ENCODE measurements around the gene VTA1.
"Not testable (repeated sequence)": the region's sequence is repeated elsewhere in the genome, so short reads cannot be mapped to it uniquely, and the experiment has no call there.

The VTA1 gene

GRCh38 chr6:142229518-142230270, 82.6 kb downstream of the VTA1 start:
- not testable (repeated sequence) for DNase-seq

- peak; percentile 41 for DNase-seq
Measured at GRCh38 chr6:142232206-142233044, 85.4 kb downstream of the VTA1 start.

- no peak for DNase-seq
Measured at GRCh38 chr6:142233945-142234682, 87.1 kb downstream of the VTA1 start.

- DNase-seq = no peak
Measured at GRCh38 chr6:142235272-142235671, 88.2 kb downstream of the VTA1 start.

- DNase-seq = no peak
Measured at GRCh38 chr6:142235791-142236190, 88.7 kb downstream of the VTA1 start.

GRCh38 chr6:142236691-142237090, 89.6 kb downstream of the VTA1 start:
- no peak for DNase-seq

GRCh38 chr6:142238881-142239280, 91.8 kb downstream of the VTA1 start:
- no peak for DNase-seq

GRCh38 chr6:142240179-142240578, 93.1 kb downstream of the VTA1 start:
- no peak for DNase-seq

GRCh38 chr6:142241061-142241460, 94.0 kb downstream of the VTA1 start:
- no peak for DNase-seq

- DNase-seq = no peak
Measured at GRCh38 chr6:142242269-142242668, 95.2 kb downstream of the VTA1 start.

- DNase-seq = no peak
Measured at GRCh38 chr6:142246960-142247359, 99.9 kb downstream of the VTA1 start.

GRCh38 chr6:142249266-142249665, 102.2 kb downstream of the VTA1 start:
- no peak for DNase-seq

GRCh38 chr6:142251930-142252445, 104.9 kb downstream of the VTA1 start:
- DNase-seq = no peak

- no peak for DNase-seq
Measured at GRCh38 chr6:142254513-142254912, 107.5 kb downstream of the VTA1 start.

GRCh38 chr6:142255785-142256184, 108.7 kb downstream of the VTA1 start:
- DNase-seq = no peak

- DNase-seq = no peak
Measured at GRCh38 chr6:142258305-142258704, 111.2 kb downstream of the VTA1 start.

GRCh38 chr6:142258757-142259156, 111.7 kb downstream of the VTA1 start:
- DNase-seq = no peak

GRCh38 chr6:142260748-142261147, 113.7 kb downstream of the VTA1 start:
- DNase-seq = no peak

- DNase-seq = no peak
Measured at GRCh38 chr6:142262231-142262630, 115.2 kb downstream of the VTA1 start.

- DNase-seq = no peak
Measured at GRCh38 chr6:142265476-142265875, 118.4 kb downstream of the VTA1 start.

- no peak for DNase-seq
Measured at GRCh38 chr6:142266060-142266459, 119.0 kb downstream of the VTA1 start.

GRCh38 chr6:142271476-142271875, 124.4 kb downstream of the VTA1 start:
- DNase-seq = no peak
